ENCODE data around the gene ONECUT3.

- TF ChIP-seq CEBPB (tag; IDR thresholded peaks at IDR 0.05) (no peak), BRD4 (IDR thresholded peaks at IDR 0.05) (no peak)
Observed at GRCh38 chr19:1704339-1704738, 49.0 kb upstream of the ONECUT3 start.
